Inferior parietal cortex (tissue), 1 donor: Measurements from ENCODE around the gene PLVAP.
A peak's percentile ranks its signal among the peaks of the same experiment; 100 is the strongest.

Source experiments
- DNase-seq: peaks from one replicate; pipeline ENCODE4 v3.0.0-alpha.2; 2016; ENCODE audit errors: extremely low spot score

PLVAP gene

DNA sequence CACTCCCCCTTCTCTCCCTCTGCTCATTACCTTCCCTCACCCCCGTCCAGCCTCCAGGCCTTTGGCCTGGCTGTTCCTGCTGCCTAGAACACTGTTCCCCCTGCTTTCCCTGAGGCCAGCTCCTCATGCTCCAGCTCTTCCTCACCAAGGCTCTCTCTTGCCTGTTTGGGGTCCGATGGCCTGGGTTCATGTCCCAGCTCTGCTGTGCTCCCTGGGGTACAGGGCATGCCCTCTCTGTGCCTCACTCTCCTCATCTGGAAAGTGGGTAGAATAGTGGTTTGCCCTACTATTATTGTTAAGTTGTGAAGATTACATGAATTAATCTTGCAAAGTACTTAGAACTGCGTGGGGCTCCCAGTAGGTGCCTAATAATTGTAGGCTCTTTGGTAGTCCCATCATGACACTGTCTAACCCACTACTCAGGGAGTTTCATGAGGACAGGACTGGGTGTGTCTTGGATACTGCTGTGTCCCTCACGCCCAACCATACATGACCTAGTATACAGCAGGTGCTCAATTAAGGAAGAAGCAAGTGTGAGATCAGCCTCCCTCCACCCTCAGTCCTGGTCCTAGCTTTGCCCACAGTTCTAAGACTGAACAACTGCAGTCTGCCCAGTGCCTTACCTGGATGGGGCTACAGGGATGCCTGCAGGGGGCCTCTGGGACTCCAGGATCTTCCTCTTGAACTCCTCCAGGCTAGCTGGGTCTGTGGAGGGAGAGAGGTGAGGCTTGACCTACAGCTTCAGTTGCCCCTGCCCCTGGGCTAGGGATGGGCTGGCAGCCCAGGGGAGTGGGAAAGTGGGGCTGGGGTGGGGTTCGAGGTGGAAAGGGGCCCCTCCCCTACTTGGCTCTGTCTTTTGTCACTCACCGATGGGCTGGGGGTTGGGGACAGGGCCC, 17.0 kb downstream of the PLVAP start:
- DNase-seq: no peak

GRCh38 chr19:17358395-17358794, 18.7 kb downstream of the PLVAP start:
- no peak for DNase-seq

DNA sequence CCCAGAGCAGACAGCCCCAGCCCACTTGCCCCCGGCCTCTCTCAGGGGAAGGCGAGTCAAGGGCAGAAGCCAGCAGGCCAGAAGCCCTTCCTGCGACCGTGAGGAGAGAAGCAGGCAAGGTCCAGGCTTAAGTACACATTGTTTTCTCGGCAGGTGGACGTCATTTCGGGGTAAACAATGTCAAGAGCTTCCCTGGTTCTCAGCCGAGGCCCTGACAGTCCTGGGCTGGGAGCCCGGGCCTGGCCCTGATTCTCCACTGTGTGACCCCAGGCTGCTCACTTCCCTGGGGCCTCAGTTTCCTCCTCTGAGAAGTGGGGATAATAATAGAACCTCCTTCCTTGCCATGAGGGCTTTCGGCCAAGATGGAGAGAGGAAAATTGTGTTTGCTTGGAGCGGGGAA, 19.4 kb downstream of the PLVAP start:
- DNase-seq: no peak

DNA sequence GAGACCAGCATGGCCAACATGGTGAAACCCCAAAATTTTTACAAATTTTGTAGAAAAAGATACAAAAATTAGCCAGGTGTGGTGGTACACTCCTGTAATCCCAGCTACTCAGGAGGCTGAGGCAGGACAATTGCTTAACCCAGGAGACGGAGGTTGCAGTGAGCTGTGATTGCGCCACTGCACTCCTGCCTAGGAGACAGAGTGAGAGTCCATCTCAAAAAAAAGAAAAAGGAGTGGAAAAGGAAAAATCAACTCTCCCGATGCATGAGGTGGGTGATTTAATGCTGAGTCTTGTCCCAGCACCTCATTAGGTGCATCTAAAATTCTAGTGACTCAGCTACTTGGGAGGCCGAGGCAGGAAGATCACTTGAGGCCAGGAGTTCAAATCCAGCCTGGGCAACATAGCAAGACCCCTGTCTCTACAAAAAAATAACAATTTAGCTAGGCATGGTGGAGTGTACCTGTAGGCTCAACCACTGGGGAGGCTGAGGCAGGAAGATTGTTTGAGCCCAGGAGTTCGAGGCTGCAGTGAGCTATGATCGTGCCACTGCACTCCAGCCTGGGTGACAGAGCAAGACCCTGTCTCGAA, 20.0 kb downstream of the PLVAP start:
- no peak for DNase-seq

DNA sequence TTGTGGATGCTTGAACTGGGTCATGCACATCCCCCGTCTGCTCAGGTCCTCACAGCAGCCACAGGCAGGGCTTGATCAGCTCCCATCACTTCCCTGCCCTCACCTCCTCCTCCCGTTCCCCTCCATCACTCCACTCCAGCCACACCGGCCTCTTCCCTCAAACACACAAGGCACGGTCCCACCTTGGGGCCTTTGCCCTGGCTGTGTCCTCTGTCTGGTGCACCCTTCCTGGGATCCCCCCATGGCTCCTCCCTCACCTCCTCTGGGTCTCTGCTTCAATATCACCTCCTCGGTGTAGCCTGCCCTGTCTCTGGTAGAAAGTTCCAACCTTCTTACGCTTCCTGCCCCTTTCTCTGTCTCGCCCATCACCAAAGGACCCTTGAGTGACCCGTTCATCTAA, 23.8 kb downstream of the PLVAP start:
- no peak for DNase-seq

DNA sequence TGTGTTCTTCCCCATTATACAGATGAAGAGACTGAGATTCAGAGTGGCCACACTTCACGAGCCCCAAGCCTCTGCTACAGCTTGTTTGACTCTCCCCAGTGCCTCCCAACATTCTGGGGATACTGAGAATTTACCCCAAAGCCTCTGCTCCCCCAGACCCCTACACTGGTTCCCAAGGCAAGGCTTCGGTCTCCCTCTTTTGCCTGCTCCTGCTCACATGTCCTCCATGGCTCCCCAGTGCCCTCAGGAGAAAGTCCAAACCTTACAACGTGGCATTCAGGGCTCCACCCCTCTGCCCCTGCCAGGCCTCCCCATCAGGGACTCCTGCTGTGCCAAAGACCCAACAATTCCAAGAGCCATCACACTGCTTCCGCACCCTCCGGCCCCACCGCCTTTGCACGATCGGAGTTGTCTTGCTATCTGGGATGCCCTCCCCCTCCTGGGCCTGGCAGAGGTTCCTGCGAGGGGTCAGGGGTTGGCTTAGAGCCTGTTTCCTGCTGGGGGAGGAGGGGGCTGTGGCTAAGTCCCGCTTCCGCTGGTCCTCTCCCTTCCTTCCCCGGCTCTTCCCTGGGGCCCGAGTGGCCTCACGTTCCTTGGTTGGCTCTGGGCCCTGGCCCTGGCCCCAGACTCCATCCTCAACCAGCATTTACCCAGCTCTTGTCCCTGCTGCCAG, 24.4 kb downstream of the PLVAP start:
- no peak for DNase-seq

GRCh38 chr19:17351815-17352435, 25.2 kb downstream of the PLVAP start:
- no peak for DNase-seq

DNA sequence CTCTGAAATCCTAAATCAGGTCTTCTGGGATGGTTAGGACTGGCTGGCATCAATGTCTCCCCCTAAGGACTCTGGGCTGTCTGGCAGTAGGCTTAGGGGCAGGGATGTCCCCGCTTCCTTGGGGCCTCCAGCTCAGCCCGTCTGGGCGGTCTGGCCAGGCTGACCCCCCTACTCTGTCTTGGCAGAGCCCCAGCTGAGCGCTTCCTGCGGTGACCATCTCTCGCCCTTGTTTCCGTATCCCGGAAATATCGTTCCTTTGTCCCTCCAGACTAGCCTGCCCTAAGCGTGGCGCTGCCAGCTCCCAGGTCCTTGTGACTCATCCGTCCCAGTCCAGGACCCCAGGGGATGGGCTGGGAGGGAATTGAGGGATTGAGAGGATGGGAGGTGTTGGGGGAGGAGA, 28.4 kb downstream of the PLVAP start:
- no peak for DNase-seq

DNA sequence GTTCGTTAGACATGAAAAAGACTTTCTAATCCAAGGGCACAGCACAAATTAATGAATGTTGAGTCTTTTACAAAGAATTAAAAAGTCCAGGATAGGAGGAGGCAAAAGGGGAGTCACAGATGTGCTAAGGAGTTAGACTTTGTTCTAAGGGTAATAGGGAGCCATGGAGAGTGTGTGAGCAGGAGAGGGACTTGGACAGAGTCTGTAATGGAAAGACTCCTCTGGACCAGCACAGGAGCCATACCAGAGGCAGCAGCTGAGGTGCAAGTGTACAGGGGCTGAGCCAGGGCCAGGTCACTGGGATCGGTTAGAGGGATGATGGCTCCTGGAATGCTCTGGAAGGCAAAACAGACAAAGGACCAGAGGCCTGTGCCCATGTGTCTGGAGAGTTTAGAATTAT, 29.3 kb downstream of the PLVAP start:
- DNase-seq: no peak

DNA sequence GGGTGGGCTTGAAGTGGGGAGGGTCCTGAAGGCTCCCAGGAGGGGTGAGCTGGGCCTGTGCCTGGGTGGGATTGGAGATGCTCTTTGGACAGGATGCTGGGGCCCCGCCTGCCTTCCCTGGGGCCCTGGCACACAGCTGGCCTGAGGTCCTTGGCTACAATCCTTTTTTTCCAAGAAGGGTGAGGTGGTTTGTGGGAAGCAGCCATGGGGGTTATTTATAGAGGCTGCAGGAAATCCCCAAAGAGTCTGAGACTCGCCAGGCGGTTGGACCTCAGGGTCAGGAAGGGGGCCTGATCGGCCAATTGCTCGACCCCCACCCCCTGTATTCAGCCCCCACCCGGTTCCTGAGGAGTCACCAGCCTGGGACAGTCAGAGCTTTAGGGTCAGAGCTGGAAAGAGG, 29.8 kb downstream of the PLVAP start:
- DNase-seq: no peak

DNA sequence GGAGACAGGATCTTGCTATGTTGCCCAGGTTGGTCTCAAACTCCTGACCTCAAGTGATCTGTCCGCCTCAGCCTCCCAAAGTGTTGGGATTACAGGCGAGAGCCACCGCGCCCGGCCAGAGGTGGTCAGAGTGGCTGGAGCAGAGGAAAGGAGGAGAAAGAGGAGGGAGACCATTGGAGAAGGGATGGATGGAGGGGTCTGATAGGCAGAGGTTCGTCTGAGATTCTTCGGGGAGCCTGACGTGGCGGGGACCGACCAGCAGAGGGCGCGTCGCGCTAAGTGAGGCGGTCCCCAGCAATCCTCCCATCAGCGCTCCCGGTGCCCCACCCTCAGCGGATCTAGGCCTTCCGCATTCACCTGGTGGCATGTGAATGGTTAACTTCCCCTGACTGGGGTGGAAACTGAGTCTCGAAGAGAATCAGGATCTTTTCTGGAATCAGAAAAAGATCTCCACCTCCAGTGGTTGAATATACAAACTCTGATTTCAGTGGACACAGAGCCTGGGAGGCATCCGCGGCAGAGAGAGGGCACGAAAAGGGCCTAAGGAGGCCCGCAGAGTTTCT, 31.0 kb downstream of the PLVAP start:
- peak; percentile 69 for DNase-seq

GRCh38 chr19:17341845-17342244, 35.3 kb downstream of the PLVAP start:
- no peak for DNase-seq

- DNase-seq: no peak
These were observed 35.8 kb downstream of the PLVAP start for GRCh38 chr19:17341386-17341785.

- DNase-seq: no peak
These were observed 36.2 kb downstream of the PLVAP start for GRCh38 chr19:17340871-17341357.

GRCh38 chr19:17340302-17340870, 36.8 kb downstream of the PLVAP start:
- no peak for DNase-seq

DNA sequence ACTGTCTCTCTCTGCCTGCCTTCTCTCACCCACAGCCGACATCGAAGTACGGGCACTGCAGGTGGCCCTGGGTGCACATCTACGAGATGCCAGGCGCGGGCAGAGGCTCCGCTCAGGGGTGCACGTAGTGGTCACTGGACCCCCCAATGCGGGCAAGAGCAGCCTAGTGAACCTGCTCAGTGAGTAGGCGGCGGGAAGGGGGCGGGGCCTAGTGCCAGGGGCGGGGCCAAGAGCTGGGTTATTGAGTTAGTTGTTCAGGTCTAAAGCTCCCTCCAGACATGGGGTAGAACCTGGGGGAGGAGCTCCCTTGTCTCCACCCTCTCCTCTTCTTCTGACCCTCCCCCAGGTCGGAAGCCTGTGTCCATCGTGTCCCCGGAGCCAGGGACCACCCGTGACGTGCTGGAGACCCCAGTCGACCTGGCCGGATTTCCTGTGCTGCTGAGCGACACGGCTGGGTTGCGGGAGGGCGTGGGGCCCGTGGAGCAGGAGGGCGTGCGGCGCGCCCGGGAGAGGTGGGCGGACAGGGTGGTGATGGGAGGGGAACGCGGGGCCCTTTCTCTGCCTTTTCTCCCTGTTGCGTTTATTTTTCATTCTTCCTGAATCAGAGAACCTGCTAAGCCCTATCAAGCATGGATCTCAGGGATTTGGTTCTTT, 37.9 kb downstream of the PLVAP start:
- DNase-seq: no peak

DNA sequence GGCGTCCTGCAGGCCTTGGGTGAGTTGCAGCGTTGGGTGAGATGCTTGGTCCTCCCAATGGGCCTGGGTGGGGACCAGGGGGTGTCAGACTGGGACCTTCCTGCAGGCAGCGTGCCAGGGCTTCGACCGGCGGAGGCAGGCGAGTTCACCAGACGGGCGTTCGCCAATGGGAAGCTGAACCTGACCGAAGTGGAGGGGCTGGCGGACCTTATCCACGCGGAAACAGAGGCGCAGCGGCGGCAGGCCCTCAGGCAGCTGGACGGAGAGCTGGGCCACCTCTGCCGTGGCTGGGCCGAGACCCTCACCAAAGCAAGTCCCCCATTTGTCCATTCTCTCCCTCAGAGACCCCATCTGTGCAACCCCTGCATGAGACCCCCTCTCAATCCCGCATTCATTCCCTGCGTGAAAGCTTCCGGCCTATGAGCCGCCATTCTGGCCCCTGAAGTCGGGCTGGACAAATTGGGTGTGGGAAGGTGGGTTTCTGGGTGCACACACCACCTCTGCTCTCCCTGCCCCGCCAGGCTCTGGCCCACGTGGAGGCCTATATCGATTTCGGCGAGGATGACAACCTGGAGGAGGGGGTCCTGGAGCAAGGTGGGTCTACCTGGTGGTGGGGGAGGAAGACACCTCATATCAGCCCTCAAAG, 38.6 kb downstream of the PLVAP start:
- no peak for DNase-seq

DNA sequence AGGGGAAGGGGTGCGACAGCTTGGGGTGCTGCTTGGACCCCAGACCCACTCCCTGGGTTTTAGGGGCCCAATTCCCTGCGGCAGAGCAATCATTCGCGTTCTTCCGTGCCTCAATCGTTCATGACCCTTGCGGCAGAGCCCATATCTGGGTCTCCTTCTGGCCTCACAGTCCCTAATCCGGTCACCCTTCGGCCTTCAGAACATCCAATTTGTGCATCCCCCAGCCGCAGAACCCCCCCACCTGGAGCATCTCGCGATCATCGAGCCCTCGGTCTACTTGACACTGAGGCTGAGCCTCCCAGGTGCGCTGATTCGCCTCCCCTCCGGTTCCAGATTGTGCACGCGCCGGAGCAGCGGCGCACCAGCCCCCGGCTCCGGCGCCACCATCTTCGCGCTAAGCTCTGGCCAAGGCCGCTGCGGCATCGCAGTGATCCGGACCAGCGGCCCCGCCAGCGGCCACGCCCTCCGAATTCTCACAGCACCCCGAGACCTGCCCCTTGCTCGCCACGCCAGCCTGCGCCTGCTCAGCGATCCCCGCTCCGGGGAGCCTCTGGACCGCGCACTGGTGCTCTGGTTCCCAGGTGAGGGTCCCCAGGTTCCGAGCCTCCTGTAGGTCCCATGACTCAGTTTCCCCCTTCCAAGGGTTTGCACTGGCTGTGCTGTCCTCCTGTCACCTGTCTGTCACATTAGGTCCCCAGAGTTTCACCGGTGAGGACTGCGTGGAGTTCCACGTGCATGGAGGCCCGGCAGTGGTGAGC, 39.3 kb downstream of the PLVAP start:
- DNase-seq: no peak

GRCh38 chr19:17336872-17337674, 40.1 kb downstream of the PLVAP start, which contains the start of gene GTPBP3:
TSS of gene GTPBP3 (plus strand) at chr19:17337553. CDS start at chr19:17337612, 59 bp downstream.
- DNase-seq: peak; percentile 99
